Measurements from ENCODE around the gene OVCH1.
A peak's percentile ranks its signal among the peaks of the same experiment; 100 is the strongest.
"Not testable (repeated sequence)": the region's sequence is repeated elsewhere in the genome, so short reads cannot be mapped to it uniquely, and the experiment has no call there.

Gene OVCH1

GRCh38 chr12:29396774-29397173 is 100.7 kb downstream of the OVCH1 start:
- CTCF ChIA-PET = no interaction called here
- no peak for TF ChIP-seq CTCF (IDR thresholded peaks at IDR 0.05; ENCODE audit: control extremely low read depth, extremely low read depth, low read depth, missing control alignments)
- POLR2A ChIA-PET = no interaction called here
- no peak for DNase-seq (ENCODE audit: extremely low spot score)

- CTCF ChIA-PET = no interaction called here
- no peak for TF ChIP-seq CTCF (IDR thresholded peaks at IDR 0.05; ENCODE audit: control extremely low read depth, extremely low read depth, low read depth, missing control alignments)
Measured at GRCh38 chr12:29395356-29395755, 102.1 kb downstream of the OVCH1 start.

GRCh38 chr12:29390419-29390818 is 107.1 kb downstream of the OVCH1 start:
- DNase-seq (ENCODE audit: extremely low spot score); POLR2A ChIA-PET; CTCF ChIA-PET: not testable (repeated sequence)

More at GRCh38 chr12:29395356-29395755, 102.1 kb downstream of the OVCH1 start:
- POLR2A ChIA-PET = no interaction called here
- DNase-seq (ENCODE audit: extremely low spot score) = no peak

GRCh38 chr12:29389295-29389919 is 108.1 kb downstream of the OVCH1 start:
- DNase-seq (ENCODE audit: extremely low spot score) = no peak
- ChIA-PET POLR2A (no interaction called here), CTCF (no interaction called here)
- TF ChIP-seq CTCF (IDR thresholded peaks at IDR 0.05; ENCODE audit: control extremely low read depth, extremely low read depth, low read depth, missing control alignments) = no peak

- CTCF ChIA-PET; POLR2A ChIA-PET; DNase-seq (ENCODE audit: extremely low spot score): not testable (repeated sequence)
Measured at GRCh38 chr12:29386084-29386680, 111.3 kb downstream of the OVCH1 start.

- POLR2A ChIA-PET; DNase-seq (ENCODE audit: extremely low spot score); CTCF ChIA-PET: not testable (repeated sequence)
Measured at GRCh38 chr12:29385194-29385593, 112.3 kb downstream of the OVCH1 start.

GRCh38 chr12:29382251-29382650 is 115.2 kb downstream of the OVCH1 start:
- DNase-seq (ENCODE audit: extremely low spot score) = no peak
- POLR2A ChIA-PET = no interaction called here
- CTCF ChIA-PET = no interaction called here
- no peak for TF ChIP-seq CTCF (IDR thresholded peaks at IDR 0.05; ENCODE audit: control extremely low read depth, extremely low read depth, low read depth, missing control alignments)

- DNase-seq (ENCODE audit: extremely low spot score) = peak; percentile 91
- TF ChIP-seq CTCF (IDR thresholded peaks at IDR 0.05; ENCODE audit: control extremely low read depth, extremely low read depth, low read depth, missing control alignments) = no peak
- ChIA-PET POLR2A (no interaction called here), CTCF (interaction anchor here (1.3 kb wide), 1 partner anchor 18 kb away, joined by 3 read pairs; no protein-coding TSS in a partner anchor)
Measured at GRCh38 chr12:29380536-29381523, 116.7 kb downstream of the OVCH1 start, which contains the start of gene ERGIC2. TSS of gene ERGIC2 (minus strand) at chr12:29381172. CDS start at chr12:29371633, 9,539 bp downstream.
